G401 (cell line): ENCODE results near the gene IL17D. TPM values are rescaled to one million over a fixed set of nuclear protein-coding genes. Genes with fewer than 3 reads are reported as not detected.

Experiments
- DNase-seq: peaks from one replicate; pipeline ENCODE4 v3.0.0-alpha.2; 2015; ENCODE audit warnings: low spot score
- in situ Hi-C: cut with HindIII; loops from 2 replicates; pipeline ENCODE4 v1.10.0; 2016; ENCODE audit warnings: low sequenced_read_pairs, mixed read lengths
- total RNA-seq: library from RNA; depleted of rRNA; stranded (reverse); fragments of >200 nt; shearing (Covaris generic); gene quantifications from 2 replicates; pipeline ENCODE4 v1.2.3, GENCODE V29; 2014

The IL17D gene
- total RNA-seq, 1 experiment from 2014 or later = 5.9 TPM

DNA sequence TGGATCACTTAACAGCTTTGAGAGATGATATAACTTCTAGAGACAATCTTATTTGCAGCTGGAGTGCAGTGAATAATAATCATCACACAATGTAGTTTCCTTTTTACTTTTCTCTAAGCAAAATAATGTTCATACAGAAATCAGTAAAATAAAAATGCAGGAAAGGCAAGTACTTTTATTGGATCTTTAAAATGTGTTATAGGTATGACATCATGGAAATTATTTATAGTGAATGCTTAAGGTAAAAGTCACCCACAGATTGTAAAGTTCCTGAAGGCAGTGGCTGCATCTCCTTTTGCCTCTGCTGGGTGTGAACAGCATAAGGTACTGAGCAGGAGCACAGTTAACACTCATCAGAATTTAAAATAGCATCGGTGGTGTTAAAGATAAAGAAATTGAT lies 17.3 kb upstream of the IL17D start:
- in situ Hi-C loops = no loop called here
- DNase-seq = no peak

DNA sequence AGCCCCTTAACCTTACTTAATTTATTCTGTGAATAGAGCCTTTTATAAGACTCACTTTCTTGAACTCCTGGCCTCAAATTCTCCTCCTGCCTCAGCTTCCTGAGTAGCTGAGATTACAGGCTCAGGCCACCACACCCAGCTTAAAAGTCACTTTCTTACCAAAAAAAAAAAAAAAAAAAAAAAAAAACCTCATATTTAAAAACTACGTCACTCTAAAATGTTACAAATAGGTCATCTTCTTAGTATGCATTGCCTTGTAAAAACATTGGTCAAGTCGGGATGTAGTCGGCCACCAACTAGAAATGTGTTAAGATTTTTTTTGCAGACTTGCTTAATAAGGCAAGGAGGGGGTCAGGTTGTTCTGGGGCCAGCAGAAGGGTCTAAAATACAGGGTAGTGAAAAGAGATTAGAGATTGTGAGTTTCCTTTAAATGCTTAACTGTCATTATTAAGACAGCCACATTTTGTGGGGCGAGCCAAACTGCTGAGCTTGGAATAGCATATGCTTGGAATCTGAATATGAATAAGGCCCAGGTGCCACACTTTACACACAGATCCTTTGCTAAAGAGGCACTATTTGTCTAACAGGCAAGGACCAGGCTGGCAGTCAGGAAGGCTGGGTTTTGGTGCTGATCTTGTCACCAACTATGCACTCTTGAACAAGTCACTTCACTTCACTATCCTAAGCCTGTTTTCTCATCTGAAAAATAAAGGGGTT lies 16.5 kb upstream of the IL17D start:
- DNase-seq = no peak
- in situ Hi-C loops = no loop called here

DNA sequence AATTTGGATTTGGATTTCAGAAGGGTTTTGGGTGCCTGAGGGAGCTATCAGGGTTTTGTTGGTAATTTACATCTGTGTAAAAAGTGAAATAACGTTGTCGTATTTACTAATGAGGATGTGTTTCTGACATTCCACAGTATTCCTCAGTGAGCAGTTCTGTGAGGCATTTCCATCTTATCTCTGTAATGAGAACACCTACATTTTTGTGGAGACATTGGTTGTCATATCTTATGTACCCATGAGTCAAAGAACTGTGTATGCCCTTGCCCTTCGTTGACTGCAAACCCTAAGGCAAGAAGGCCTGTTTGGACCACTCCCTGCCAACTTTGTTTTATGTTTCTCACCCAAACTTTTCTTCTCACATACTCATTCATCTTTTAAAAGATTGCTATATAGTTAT lies 14.2 kb upstream of the IL17D start:
- in situ Hi-C loops = no loop called here
- DNase-seq = no peak

DNA sequence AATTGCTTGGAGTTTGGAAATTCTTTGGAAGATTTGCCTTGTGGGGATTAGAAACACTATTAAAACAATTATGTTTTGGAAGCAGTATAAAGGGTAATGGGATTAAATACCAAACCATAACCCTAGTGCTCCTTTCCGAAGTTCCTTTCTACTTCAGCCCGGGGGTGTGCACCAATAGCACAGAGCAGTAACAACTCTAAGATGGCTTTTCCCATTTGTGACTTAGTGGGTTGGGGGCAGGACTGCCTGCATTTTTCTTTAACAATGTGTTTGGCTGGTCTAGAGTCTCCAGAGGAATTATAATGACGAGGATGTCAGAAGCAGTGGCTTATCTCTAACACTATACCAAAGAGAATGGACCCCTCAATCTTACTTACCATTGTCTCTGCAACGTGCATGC lies 11.9 kb upstream of the IL17D start:
- in situ Hi-C loops = no loop called here
- DNase-seq = no peak

GRCh38 chr13:20696073-20696472 lies 7.4 kb upstream of the IL17D start:
- in situ Hi-C loops = no loop called here

GRCh38 chr13:20699715-20700114 lies 3.8 kb upstream of the IL17D start:
- DNase-seq = no peak
- in situ Hi-C loops = no loop called here

More at GRCh38 chr13:20696073-20696472, 7.4 kb upstream of the IL17D start:
- no peak for DNase-seq

- in situ Hi-C loops = no loop called here
- DNase-seq = no peak
These were observed 3.2 kb upstream of the IL17D start for GRCh38 chr13:20700288-20700687.

DNA sequence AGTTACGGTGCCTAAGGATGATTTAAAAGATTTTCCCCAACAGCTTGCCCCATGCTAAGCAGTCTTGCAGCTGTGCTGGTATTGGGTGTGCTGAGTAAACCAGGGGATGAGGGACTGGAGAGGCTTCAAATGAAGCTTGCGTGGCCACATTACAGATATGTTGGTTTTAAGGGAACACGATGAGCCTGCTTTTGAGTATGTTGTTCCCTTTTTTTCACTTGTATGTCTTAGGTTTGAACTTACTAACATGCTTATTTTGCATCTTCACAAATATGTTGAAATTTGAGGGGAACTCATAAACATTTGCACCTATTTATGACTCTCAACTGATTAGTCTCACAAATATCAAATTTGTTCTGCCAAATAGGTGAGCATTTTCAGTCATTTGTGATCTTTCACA lies 2.0 kb upstream of the IL17D start:
- in situ Hi-C loops = no loop called here
- no peak for DNase-seq

DNA sequence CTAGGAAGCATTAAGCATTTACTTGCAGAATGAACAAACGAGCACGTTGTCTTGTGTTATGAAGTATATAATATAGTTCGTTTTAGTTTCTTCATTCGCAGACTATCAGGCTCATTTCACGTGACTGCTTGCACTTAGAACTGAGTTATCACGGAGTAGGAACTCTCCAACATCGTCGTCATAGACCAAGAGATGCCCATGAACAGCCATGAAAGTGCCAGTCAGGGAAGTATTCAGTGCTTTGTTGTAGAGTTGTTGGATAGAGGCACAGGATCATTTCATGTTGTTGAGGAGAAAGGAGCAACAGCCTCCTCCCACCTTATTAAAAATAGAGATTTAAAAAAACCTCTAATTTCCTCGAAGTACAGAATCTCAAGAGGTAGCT lies 977 bp upstream of the IL17D start:
- peak; percentile 42 for DNase-seq
- in situ Hi-C loops = no loop called here

GRCh38 chr13:20703780-20704458 lies 420 bp downstream of the IL17D start:
- DNase-seq = peak; percentile 55
- in situ Hi-C loops = no loop called here

- in situ Hi-C loops = no loop called here
- peak; percentile 28 for DNase-seq
These were observed 1.1 kb downstream of the IL17D start for GRCh38 chr13:20704459-20705069.

GRCh38 chr13:20706661-20707060 lies 3.2 kb downstream of the IL17D start:
- no peak for DNase-seq
- in situ Hi-C loops = no loop called here

- DNase-seq = no peak
- in situ Hi-C loops = no loop called here
These were observed 4.7 kb downstream of the IL17D start for GRCh38 chr13:20708216-20708615.

- DNase-seq = no peak
- in situ Hi-C loops = no loop called here
These were observed 5.9 kb downstream of the IL17D start for GRCh38 chr13:20709369-20709768.

- in situ Hi-C loops = no loop called here
- DNase-seq = no peak
These were observed 6.3 kb downstream of the IL17D start for GRCh38 chr13:20709782-20710181.

GRCh38 chr13:20711301-20712044 lies 8.0 kb downstream of the IL17D start:
- DNase-seq = no peak
- in situ Hi-C loops = no loop called here

GRCh38 chr13:20713014-20713376 lies 9.5 kb downstream of the IL17D start:
- DNase-seq = no peak
- in situ Hi-C loops = no loop called here

GRCh38 chr13:20713751-20714150 lies 10.3 kb downstream of the IL17D start:
- no peak for DNase-seq
- in situ Hi-C loops = no loop called here

DNA sequence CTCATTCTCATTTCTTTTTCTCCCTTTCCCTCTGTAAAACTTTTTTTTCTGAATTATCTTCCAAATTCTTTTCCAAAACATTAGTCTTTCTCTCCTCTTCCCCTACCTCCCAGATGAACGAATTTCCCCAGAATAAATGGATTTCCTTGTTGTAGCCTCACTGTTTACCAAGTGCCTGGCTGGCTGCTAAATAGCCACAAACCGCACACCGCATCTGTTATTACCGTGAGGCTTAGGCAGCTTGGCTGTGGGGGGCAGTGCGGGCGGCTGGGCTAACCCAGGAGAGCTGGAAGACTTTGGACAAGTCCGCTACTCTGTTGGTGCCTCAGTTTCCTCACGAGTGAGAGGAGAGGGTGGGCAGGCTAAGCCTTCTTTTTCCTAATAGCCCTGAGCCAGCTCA lies 10.7 kb downstream of the IL17D start:
- in situ Hi-C loops = no loop called here
- no peak for DNase-seq
